Measurements from ENCODE around the gene CCDC127.
"Not testable (repeated sequence)": the region's sequence is repeated elsewhere in the genome, so short reads cannot be mapped to it uniquely, and the experiment has no call there.

CCDC127 gene

DNA sequence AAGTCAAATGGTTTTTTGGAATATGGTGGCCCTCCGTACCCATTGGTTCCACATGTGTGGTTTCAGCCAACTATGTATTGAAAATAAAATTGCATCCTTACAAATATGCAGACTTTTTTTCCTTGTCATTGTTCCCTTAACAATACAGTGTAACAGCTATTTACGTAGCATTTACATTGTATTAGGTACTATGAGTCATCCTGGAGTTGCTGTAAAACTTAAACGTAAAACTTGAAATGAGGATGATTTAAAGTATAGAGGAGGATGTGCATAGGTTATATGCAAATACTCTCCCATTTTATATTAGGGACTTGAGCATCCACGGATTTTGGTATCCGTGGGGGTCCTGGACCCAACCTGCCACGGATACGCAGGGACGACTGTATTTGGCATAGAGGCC is 16.5 kb upstream of the CCDC127 start:
- H3K27me3 ChIP-seq (replicated peaks; ENCODE audit: control insufficient read depth, insufficient read depth, low read length) = no peaks in the 10 kb centered on the region
- no peak for DNase-seq (ENCODE audit: extremely low read depth, insufficient read length)
- TF ChIP-seq, protein P1, sequence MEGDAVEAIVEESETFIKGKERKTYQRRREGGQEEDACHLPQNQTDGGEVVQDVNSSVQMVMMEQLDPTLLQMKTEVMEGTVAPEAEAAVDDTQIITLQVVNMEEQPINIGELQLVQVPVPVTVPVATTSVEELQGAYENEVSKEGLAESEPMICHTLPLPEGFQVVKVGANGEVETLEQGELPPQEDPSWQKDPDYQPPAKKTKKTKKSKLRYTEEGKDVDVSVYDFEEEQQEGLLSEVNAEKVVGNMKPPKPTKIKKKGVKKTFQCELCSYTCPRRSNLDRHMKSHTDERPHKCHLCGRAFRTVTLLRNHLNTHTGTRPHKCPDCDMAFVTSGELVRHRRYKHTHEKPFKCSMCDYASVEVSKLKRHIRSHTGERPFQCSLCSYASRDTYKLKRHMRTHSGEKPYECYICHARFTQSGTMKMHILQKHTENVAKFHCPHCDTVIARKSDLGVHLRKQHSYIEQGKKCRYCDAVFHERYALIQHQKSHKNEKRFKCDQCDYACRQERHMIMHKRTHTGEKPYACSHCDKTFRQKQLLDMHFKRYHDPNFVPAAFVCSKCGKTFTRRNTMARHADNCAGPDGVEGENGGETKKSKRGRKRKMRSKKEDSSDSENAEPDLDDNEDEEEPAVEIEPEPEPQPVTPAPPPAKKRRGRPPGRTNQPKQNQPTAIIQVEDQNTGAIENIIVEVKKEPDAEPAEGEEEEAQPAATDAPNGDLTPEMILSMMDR (IDR thresholded peaks at IDR 0.05; ENCODE audit: insufficient read depth, low read length, poor library complexity, severe bottlenecking) = no peak
- peaks cover 15% of the 10 kb centered on the region for H3K36me3 ChIP-seq (ENCODE audit: control insufficient read depth, insufficient read depth, low read length)
- no peak overlapping the region for H3K4me3 ChIP-seq (replicated peaks; ENCODE audit: low read depth, low read length)

DNA sequence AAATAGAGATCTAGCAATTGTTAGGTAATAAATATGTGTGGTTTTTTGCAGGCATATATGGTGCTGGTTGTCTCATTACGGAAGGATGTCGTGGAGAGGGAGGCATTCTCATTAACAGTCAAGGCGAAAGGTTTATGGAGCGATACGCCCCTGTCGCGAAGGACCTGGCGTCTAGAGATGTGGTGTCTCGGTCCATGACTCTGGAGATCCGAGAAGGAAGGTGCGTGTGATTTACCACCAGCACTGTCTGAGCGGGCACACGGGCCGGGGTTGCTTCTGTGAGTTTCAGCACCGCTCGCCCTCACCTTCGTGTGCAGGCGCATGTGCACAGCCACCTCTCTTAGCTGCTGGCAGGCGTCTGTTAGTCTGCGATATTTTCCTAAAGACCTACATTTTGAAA is 15.5 kb upstream of the CCDC127 start:
- H3K36me3 ChIP-seq (ENCODE audit: control insufficient read depth, insufficient read depth, low read length) = peaks cover 16% of the 10 kb centered on the region
- not testable (repeated sequence) for H3K4me3 ChIP-seq (replicated peaks; ENCODE audit: low read depth, low read length); DNase-seq (ENCODE audit: extremely low read depth, insufficient read length); H3K27me3 ChIP-seq (replicated peaks; ENCODE audit: control insufficient read depth, insufficient read depth, low read length)

DNA sequence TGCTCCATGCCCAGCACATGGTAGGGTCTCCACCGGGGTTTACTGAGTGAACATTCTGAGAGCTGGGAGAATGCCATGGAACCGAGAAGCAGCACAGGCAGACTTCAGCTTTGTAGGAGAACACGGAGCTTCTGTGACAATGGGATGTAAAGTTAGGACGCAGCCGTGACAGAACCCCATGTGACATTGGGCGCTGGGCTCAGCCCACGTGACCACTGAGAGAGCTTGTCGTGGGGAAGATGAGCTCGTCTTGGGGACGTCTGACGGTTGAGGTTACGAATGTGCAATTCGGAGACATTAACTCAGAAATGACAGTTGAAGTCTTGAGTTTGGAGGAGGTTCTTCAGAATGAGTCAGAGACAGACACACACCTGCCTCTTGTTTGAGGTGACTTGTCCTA is 13.7 kb upstream of the CCDC127 start:
- no peak for DNase-seq (ENCODE audit: extremely low read depth, insufficient read length)
- Histone ChIP-seq H3K36me3 (ENCODE audit: control insufficient read depth, insufficient read depth, low read length) (peaks cover 16% of the 10 kb centered on the region), H3K27me3 (replicated peaks; ENCODE audit: control insufficient read depth, insufficient read depth, low read length) (no peaks in the 10 kb centered on the region), H3K4me3 (replicated peaks; ENCODE audit: low read depth, low read length) (no peak overlapping the region)
- TF ChIP-seq, protein P1 (IDR thresholded peaks at IDR 0.05; ENCODE audit: insufficient read depth, low read length, poor library complexity, severe bottlenecking) = no peak

DNA sequence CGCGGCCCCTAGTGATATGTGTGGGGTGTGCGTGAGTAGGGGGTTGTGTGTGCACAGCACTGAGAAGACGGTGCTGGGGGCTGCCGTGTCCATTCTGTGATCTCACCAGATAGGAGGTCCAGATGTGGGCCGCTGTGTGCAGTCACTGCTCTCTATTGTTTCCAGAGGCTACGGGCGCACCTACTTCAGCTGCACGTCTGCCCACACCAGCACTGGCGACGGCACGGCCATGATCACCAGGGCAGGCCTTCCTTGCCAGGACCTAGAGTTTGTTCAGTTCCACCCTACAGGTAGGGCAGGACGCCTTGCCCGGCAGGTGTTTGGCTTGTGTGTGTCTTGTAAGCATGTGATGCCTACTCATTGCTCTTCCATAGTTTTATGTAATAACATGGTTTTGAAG is 12.8 kb upstream of the CCDC127 start:
- DNase-seq (ENCODE audit: extremely low read depth, insufficient read length) = no peak
- H3K36me3 ChIP-seq (ENCODE audit: control insufficient read depth, insufficient read depth, low read length) = peaks cover 22% of the 10 kb centered on the region
- no peak overlapping the region for H3K4me3 ChIP-seq (replicated peaks; ENCODE audit: low read depth, low read length)
- TF ChIP-seq, protein P1 (IDR thresholded peaks at IDR 0.05; ENCODE audit: insufficient read depth, low read length, poor library complexity, severe bottlenecking) = no peak
- no peaks in the 10 kb centered on the region for H3K27me3 ChIP-seq (replicated peaks; ENCODE audit: control insufficient read depth, insufficient read depth, low read length)

DNA sequence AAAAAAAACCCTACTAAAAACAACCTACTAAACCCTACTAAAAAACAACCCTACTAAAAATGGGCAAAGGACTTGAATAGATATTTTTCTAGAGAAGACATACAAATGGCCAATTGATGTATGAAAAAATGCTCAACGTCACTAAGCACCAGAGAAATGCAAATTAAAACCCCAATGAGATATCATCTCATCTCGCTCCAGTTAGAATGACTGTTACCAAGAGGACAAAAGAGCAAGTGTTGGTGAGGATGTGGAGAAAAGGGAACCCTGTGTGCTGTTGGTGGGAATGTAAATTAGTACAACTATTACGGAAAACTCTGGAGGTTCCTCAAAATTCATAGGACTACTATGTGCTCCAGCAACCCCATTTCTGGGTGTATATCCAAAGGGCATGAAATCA is 10.9 kb upstream of the CCDC127 start:
- Histone ChIP-seq H3K4me3 (replicated peaks; ENCODE audit: low read depth, low read length) (no peak overlapping the region), H3K36me3 (ENCODE audit: control insufficient read depth, insufficient read depth, low read length) (peaks cover 27% of the 10 kb centered on the region), H3K27me3 (replicated peaks; ENCODE audit: control insufficient read depth, insufficient read depth, low read length) (no peaks in the 10 kb centered on the region)
- DNase-seq (ENCODE audit: extremely low read depth, insufficient read length) = no peak
- TF ChIP-seq, protein P1 (IDR thresholded peaks at IDR 0.05; ENCODE audit: insufficient read depth, low read length, poor library complexity, severe bottlenecking) = no peak

DNA sequence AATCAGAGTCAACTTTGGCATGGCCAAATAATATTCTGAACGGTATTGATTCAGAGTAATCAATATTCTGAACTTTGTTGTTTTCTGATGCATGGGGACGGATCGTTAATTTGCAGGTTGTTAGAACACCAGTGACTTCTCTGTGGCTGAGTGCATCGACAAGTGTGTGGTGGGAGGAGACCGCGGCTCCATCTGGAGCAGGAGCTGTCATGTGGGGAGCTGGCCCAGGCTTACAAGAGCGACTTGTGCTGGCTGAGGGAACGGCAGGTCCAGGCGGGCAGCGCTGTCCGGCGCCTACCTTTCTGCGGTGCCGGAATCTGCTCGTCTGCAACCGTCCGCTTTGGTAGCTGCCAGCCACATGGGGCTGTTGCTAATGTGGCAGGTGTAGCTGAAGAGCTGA is 9.4 kb upstream of the CCDC127 start:
- not testable (repeated sequence) for DNase-seq (ENCODE audit: extremely low read depth, insufficient read length); H3K27me3 ChIP-seq (replicated peaks; ENCODE audit: control insufficient read depth, insufficient read depth, low read length); H3K4me3 ChIP-seq (replicated peaks; ENCODE audit: low read depth, low read length)
- H3K36me3 ChIP-seq (ENCODE audit: control insufficient read depth, insufficient read depth, low read length) = peaks cover 25% of the 10 kb centered on the region

DNA sequence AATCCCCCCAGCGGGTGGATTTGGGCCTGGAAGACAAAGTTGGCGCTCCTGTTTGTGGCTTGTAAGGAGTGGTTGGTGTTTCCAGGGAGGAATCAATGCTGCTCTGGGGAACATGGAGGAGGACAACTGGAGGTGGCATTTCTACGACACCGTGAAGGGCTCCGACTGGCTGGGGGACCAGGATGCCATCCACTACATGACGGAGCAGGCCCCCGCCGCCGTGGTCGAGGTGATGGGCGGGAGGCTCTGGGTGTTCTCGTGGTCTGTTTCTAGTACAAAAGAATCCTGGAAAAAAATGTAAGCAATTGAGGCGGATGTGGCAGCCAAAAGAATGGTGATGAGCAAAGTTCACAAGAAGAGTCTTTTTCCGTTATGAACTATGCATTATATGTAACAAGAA is 7.4 kb upstream of the CCDC127 start:
- Histone ChIP-seq H3K36me3 (ENCODE audit: control insufficient read depth, insufficient read depth, low read length) (peaks cover 19% of the 10 kb centered on the region), H3K27me3 (replicated peaks; ENCODE audit: control insufficient read depth, insufficient read depth, low read length) (no peaks in the 10 kb centered on the region), H3K4me3 (replicated peaks; ENCODE audit: low read depth, low read length) (no peak overlapping the region)
- TF ChIP-seq, protein P1 (IDR thresholded peaks at IDR 0.05; ENCODE audit: insufficient read depth, low read length, poor library complexity, severe bottlenecking) = no peak
- no peak for DNase-seq (ENCODE audit: extremely low read depth, insufficient read length)

All from GM06990 (cell line).